Right lung (tissue), 5 donors: ENCODE measurements around the gene RXRB. TPM values are rescaled to one million over a fixed set of nuclear protein-coding genes. Genes with fewer than 3 reads are reported as not detected.
"Not testable (repeated sequence)": the region's sequence is repeated elsewhere in the genome, so short reads cannot be mapped to it uniquely, and the experiment has no call there.

ENCODE experiments used
- DNase-seq, 2 donors: peaks; one replicate each; pipeline ENCODE4 v3.0.0-alpha.2; 2013
- polyA plus RNA-seq, 5 donors: library from polyadenylated mRNA; unstranded; fragments of 120-200 nt; gene quantifications; one replicate each; pipeline versions ENCODE4 v1.2.1 to v1.2.3, GENCODE V29; 2013; ENCODE audit warnings: inconsistent platforms in 1 of 5, low replicate concordance in 1 of 5; ENCODE audit not compliant: insufficient read length in 5 of 5, insufficient read depth in 1 of 5

RXRB gene
- polyA plus RNA-seq, 5 donors = 56.7 to 69.7 (median 61.7) TPM

- no peak for DNase-seq
These were observed 34.7 kb downstream of the RXRB start for GRCh38 chr6:33165581-33166258.

- DNase-seq = no peak
These were observed 35.6 kb downstream of the RXRB start for GRCh38 chr6:33164665-33165373.

DNA sequence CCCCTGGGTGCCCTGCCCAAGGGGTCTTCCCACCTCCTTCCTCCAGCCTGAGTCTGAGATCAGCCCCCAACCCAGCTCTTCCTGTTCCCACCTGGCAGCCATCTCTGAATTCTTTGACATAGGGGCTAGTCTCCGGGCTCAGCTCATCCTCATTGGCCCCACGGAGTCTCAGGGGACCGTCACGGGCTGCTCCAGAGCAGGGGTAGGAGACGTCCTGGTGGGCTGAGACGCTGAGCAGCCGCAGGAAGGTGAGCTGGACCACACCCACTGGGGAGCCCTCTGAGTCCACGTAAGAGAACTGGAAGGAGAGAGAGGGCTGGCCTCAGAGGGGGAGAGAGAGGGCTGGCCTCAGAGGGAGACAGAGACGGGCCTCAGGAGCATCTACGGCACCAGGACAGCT lies 36.3 kb downstream of the RXRB start:
- DNase-seq = no peak

DNA sequence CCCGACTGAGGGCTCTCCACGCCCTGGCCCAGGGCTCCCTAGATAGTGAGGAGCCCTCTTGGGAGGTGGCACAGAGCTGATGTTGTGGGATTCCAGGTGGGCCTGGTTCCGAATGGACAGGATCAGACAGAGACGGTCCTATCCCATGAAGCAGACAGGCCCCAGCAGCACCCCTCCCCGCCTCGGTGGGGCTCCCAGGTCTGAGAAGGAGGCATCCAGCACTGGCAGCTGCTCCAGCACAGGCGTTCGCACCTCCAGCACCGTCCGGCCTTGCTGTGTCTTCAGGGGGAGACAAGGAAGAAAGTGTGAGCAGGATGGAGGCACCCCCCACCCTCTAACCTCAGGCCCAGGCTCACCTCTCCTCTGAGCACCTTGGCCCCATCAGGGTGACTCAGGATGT lies 36.9 kb downstream of the RXRB start:
- no peak for DNase-seq

- DNase-seq = peak; percentile 51 to 57
These were observed 38.8 kb downstream of the RXRB start for GRCh38 chr6:33161354-33162331.

DNA sequence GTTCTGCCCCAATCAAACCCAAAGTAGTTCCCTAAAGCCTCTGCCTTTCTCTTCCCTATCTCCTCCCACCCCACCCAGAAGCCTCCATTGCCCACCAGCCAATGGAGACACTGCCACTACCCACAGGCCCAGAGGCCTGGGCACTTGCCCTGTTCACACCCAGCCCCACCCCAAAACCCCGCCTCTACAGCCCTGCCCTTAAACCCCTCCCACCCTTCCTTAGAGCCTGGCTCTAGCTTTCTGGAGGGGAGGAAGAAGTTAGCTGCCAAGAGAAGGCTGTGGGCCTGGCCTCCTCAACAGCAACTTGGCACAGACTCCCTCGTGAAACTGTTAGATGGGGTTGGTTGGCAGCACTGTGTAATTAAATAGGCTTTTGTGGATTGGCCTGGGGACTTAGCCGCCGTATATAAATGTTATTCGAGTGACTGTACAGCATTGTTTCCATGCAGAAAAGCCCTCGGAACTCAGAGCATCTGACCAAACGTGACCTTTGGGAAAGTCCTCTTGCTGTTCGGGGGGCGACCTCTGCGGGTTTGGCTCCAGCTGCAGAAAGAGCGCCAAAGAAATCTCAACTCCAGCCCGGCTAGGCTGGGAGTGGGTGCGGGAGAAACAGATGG lies 39.6 kb downstream of the RXRB start:
- peak; percentile 33 to 65 for DNase-seq

- DNase-seq = no peak
These were observed 40.4 kb downstream of the RXRB start for GRCh38 chr6:33160096-33160495.

DNA sequence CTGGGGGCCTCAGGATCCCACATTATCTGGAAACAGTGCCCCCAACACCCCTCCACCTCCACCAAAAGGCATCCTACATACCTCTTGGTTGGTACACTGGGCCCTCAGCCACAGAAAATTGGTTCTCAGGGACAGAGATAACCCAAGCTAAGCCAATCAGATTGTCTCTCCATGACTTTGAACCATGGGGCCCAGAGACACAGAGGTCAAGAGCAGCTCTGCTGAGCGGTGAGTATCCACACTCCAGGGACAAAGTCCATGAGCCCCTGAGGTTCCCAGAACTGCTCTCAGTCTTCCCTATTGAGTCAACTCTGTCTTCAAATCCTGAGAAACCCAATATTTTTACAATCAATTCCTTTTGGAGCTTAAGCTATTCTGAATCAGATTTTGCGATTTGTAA lies 43.5 kb downstream of the RXRB start:
- DNase-seq = no peak

DNA sequence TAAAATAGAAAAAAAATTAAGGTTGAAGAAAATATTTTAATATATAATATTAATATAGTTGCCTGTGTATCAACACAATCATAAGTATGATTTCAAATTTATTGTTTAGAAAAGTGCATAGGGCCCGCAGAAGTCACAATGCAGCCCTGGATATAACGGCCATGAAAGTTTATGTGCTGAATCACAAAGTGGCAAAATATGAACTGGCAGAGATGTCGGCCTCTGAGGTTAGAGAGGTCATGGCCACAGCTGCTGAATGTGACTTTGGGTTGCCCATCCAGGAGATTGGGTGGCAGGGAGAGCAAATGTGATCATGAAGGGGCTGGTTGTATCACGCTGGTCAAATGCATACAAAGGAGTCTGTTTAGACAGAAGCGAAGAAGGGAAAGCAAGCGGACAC lies 43.9 kb downstream of the RXRB start:
- DNase-seq = no peak

GRCh38 chr6:33154349-33154748 lies 46.1 kb downstream of the RXRB start:
- no peak for DNase-seq

DNA sequence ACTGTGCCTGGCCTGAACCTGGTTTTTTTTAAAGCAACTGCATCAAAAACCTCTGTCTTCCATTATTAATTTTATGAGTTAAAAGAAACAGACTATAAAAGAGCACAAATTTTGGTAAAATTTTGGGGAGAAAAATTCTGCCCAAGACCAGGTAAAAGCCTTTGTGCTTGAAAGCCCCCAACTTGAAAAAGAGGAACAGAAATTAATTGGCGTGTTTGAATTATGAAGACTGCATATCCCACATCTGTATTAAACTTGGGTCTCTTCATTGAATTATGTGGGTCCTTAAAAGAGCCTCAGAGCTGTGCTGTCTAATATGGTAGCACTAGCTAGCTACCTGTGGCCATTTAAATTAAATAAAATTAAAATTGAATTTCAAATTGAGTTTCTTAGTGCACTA lies 49.4 kb downstream of the RXRB start:
- no peak for DNase-seq

- not testable (repeated sequence) for DNase-seq
These were observed 49.9 kb downstream of the RXRB start for GRCh38 chr6:33150560-33150959.

DNA sequence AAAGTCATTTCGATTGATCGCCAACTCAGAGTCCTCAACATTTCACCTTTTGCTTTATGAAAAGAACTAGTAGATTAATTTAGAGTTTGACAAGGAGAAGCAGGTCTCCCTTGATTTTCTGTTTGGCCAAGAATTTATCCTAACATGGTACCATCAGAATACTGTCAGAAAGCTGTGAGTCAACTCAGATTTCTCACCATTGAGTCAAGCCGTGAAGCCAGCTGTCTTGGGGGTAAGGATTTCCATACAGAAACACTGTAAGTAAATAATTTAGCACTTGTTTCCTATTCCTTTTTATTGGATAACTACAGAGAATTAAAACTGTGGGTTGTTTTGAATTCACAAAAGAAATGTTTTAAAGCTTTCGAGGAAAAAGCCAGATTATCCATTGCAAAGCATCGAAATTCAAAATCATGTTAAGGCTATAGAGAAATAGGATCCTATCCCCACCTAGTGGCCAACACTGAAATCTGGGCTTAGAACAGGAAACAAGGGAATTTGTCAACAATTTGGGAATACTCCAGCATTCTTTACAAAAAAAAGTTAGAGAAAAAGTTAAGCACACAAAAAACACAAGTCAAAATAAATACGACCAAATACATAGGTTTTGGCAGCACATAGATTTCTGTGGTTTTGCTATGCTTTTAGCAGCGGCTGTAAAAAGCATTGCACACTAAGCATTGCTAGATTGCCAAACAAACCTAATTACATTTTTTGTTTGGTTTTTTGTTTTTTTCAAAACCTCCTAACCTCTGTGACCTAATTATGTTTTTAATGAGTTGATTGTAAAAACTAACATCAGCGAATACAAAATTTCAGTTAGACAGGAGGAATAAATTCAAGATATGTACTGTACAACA lies 52.4 kb downstream of the RXRB start:
- peak; percentile 65 to 75 for DNase-seq

- DNase-seq = no peak
These were observed 56.1 kb downstream of the RXRB start for GRCh38 chr6:33144373-33144772.

Other genes with a start within 250 kb of the RXRB start
- 10 to 100 TPM in 4 of 5 donors, 1 to 10 TPM in 1; 9.9 to 22.1 (median 11.2) TPM for gene HLA-DMA, start 247.6 kb downstream of the RXRB start, polyA plus RNA-seq
- gene BRD2, start 232.1 kb downstream of the RXRB start, polyA plus RNA-seq = 100 to 1,000 TPM; 288 to 321 (median 308) TPM
- 1 to 10 TPM; 1.7 to 3.6 (median 2.8) TPM for gene HLA-DOA, start 191.1 kb downstream of the RXRB start, polyA plus RNA-seq
- gene HLA-DPA1, start 127.0 kb downstream of the RXRB start, polyA plus RNA-seq = 10 to 100 TPM; 33.0 to 44.8 (median 33.5) TPM
- 10 to 100 TPM; 20.2 to 28.5 (median 25.6) TPM for gene HLA-DPB1, start 124.7 kb downstream of the RXRB start, polyA plus RNA-seq
- 10 to 100 TPM in 1 of 5 donors, 1 to 10 TPM in 4; 3.0 to 10.8 (median 3.8) TPM for gene COL11A2, start 8.2 kb downstream of the RXRB start, polyA plus RNA-seq
- 100 to 1,000 TPM in 1 of 5 donors, 10 to 100 TPM in 4; 73.8 to 100 (median 90.1) TPM for gene SLC39A7, start 202 bp upstream of the RXRB start, polyA plus RNA-seq
- gene HSD17B8, start 4.0 kb upstream of the RXRB start, polyA plus RNA-seq = 10 to 100 TPM; 20.8 to 26.5 (median 21.7) TPM
- gene RING1, start 7.8 kb upstream of the RXRB start, polyA plus RNA-seq = 10 to 100 TPM; 46.9 to 70.0 (median 54.0) TPM
- gene VPS52, start 71.2 kb upstream of the RXRB start, polyA plus RNA-seq = 10 to 100 TPM; 74.4 to 88.8 (median 81.1) TPM
- gene RPS18, start 71.4 kb upstream of the RXRB start, polyA plus RNA-seq = 1,000 to 10,000 TPM; 3,696 to 4,775 (median 3,821) TPM
- gene B3GALT4, start 76.5 kb upstream of the RXRB start, polyA plus RNA-seq = 1 to 10 TPM; 3.3 to 4.8 (median 3.8) TPM
- gene WDR46, start 88.6 kb upstream of the RXRB start, polyA plus RNA-seq = 10 to 100 TPM; 50.7 to 80.1 (median 56.4) TPM
- 10 to 100 TPM; 47.1 to 61.3 (median 50.3) TPM for gene PFDN6, start 88.9 kb upstream of the RXRB start, polyA plus RNA-seq
- 100 to 1,000 TPM; 123 to 169 (median 149) TPM for gene RGL2, start 98.3 kb upstream of the RXRB start, polyA plus RNA-seq
- gene TAPBP, start 113.4 kb upstream of the RXRB start, polyA plus RNA-seq = 10 to 100 TPM; 34.2 to 59.4 (median 43.6) TPM
- 10 to 100 TPM; 22.3 to 28.0 (median 24.5) TPM for gene ZBTB22, start 117.1 kb upstream of the RXRB start, polyA plus RNA-seq
- 10 to 100 TPM; 45.1 to 57.5 (median 50.3) TPM for gene DAXX, start 122.3 kb upstream of the RXRB start, polyA plus RNA-seq
- gene KIFC1, start 191.2 kb upstream of the RXRB start, polyA plus RNA-seq = 10 to 100 TPM; 28.6 to 72.8 (median 47.1) TPM
- gene PHF1, start 210.3 kb upstream of the RXRB start, polyA plus RNA-seq = 10 to 100 TPM; 53.1 to 88.9 (median 82.8) TPM
- gene CUTA, start 217.4 kb upstream of the RXRB start, polyA plus RNA-seq = 100 to 1,000 TPM; 153 to 208 (median 171) TPM
- gene SYNGAP1, start 219.4 kb upstream of the RXRB start, polyA plus RNA-seq = 10 to 100 TPM; 35.2 to 47.4 (median 44.8) TPM